ENCODE data around the gene ZGRF1.
A peak's percentile ranks its signal among the peaks of the same experiment; 100 is the strongest.
"Not testable (repeated sequence)": the region's sequence is repeated elsewhere in the genome, so short reads cannot be mapped to it uniquely, and the experiment has no call there.

Gene ZGRF1, protein sequence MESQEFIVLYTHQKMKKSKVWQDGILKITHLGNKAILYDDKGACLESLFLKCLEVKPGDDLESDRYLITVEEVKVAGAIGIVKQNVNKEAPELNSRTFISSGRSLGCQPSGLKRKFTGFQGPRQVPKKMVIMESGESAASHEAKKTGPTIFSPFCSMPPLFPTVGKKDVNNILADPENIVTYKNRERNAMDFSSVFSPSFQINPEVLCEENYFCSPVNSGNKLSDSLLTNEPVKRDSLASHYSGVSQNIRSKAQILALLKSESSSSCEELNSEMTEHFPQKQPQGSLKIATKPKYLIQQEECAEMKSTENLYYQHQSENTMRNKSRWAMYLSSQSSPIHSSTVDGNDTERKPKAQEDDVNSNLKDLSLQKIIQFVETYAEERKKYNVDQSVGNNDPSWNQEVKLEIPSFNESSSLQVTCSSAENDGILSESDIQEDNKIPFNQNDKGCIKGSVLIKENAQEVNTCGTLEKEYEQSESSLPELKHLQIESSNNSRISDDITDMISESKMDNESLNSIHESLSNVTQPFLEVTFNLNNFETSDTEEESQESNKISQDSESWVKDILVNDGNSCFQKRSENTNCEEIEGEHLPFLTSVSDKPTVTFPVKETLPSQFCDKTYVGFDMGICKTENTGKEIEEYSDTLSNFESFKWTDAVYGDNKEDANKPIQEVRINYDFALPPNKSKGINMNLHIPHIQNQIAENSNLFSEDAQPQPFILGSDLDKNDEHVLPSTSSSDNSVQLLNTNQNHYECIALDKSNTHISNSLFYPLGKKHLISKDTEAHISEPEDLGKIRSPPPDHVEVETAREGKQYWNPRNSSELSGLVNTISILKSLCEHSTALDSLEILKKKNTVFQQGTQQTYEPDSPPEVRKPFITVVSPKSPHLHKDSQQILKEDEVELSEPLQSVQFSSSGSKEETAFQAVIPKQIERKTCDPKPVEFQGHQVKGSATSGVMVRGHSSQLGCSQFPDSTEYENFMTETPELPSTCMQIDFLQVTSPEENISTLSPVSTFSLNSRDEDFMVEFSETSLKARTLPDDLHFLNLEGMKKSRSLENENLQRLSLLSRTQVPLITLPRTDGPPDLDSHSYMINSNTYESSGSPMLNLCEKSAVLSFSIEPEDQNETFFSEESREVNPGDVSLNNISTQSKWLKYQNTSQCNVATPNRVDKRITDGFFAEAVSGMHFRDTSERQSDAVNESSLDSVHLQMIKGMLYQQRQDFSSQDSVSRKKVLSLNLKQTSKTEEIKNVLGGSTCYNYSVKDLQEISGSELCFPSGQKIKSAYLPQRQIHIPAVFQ (N-terminal part only)

GRCh38 chr4:112636688-112637551 is at the start of gene ZGRF1, which contains the start of gene LARP7:
Gene ZGRF1 (minus strand): TSS chr4:112636909. CDS start chr4:112633176, 3,733 bp downstream.
Gene LARP7 (plus strand): TSS chr4:112637143. CDS start chr4:112644670, 7,527 bp downstream.
- DNase-seq, result peak; percentile 97

DNA sequence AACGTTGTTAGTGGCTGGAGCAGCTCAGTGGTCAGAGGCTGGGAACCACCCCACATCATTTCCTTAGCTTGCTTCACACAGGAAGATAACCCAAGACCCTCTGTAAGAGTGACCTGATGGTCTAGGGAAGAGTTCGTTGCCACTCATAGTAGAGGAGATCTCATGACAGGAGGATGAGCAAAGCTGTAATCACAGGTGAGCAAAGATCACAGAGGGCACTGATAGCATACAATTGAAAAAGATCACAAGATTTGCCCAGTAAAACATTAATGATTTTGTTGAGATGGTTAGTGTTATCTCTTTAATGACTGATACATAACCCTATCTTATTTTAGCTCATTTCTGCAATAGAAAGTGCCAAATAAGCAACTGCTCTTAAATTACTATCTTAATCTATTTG is 44.3 kb upstream of the ZGRF1 start:
- no peak for DNase-seq

DNA sequence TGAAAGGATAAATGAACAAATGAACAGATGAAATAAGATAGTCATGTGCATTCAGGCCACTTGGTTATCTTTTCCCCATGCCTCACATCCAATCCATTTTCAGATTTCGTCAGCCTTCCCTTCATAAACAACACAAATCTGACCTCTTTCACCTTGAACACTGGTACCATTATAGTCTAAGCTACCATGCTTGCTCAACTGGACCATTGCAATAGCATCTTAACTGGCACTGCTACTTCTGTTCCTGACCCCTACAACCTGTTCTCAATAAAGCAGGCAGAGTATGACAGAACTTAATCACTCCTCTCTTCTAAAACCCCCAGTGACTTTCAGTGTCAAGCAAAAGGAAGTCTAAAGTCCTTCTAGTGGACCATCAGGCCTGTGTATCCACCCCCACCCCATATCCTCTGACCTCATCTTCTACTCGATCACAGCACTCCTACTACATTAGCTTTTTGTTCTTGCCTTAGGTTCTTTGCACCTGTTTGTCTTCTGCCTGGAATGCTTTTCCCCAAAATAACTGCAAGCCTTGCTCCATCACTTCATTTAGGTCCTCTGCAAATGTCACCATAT is 40.9 kb upstream of the ZGRF1 start:
- DNase-seq, result no peak

DNA sequence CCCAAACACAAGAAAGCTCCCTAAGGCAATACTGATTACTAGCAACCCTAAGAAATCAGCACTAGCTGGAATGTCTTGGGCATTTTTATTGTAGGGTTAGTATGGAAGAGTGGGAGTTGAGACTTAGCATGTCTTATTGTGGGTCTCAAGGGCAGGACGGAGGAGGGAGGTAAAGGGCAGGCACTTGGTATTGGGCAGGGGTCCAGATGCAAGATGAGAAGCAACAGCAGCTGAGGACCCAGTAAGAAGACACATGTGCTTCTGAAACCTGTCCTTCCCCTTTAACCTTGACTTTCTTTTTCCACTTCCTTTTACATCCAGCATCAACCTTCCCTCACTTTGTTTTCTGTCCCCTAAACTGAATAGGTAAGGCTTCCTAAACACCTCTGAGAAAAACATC is 37.7 kb upstream of the ZGRF1 start:
- no peak for DNase-seq

GRCh38 chr4:112673686-112674085 is 37.0 kb upstream of the ZGRF1 start:
- DNase-seq, result no peak

DNA sequence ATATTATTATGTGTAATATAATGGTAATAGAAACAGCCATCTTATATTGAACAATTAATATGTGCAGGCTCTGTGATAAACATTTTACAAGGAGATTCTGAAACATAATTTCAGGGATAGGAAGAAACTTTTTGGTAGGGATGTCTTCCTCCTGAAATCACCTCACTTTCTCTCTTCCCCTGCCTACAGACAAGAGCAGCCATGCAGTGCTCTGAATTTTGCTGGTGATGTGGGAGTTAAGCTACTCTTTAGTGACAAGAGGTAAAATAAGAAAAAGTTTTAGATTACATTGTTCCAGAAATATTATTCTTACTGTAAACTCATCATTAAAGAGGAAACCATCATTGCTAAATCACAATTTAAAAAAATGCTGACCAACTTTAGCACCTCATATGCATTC is 36.4 kb upstream of the ZGRF1 start:
- DNase-seq, result no peak

GRCh38 chr4:112668131-112668530 is 31.4 kb upstream of the ZGRF1 start:
- DNase-seq, result no peak

DNA sequence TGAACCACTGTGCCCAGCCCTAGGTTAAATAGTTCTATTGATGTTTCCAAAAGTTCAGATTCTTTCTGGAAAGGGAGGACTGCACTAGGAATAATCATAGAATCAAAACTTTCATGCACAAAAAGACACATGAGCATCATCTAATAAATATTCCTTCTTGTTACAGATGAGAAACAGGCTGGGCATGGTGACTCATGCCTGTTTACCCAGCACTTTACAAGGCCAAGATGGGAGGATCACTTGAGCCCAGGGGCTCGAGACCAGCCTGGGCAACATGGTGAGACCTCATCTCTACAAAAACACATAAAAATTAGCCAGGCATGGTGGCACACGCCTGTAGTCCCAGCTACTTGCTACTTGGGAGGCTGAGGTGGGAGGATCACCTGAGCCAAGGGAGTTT is 27.9 kb upstream of the ZGRF1 start:
- DNase-seq, result no peak

DNA sequence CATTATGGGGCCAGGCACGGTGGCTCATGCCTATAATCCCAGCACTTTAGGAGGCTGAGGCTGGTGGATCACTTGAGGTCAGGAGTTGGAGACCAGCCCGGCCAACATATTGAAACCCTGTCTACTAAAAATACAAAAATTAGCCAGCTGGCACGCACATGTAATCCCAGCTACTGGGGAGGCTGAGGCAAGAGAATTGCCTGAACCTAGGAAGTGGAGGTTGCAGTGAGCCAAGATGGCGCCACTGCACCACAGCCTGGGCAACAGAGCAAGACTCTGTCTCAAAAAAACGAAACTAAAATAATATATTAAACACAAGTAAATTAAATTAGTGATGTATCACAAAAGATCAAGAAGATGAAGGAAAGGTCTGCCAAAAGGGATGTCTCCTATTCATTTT is 19.4 kb upstream of the ZGRF1 start:
- DNase-seq, result not testable (repeated sequence)

GRCh38 chr4:112655270-112655669 is 18.6 kb upstream of the ZGRF1 start:
- DNase-seq, result no peak

DNA sequence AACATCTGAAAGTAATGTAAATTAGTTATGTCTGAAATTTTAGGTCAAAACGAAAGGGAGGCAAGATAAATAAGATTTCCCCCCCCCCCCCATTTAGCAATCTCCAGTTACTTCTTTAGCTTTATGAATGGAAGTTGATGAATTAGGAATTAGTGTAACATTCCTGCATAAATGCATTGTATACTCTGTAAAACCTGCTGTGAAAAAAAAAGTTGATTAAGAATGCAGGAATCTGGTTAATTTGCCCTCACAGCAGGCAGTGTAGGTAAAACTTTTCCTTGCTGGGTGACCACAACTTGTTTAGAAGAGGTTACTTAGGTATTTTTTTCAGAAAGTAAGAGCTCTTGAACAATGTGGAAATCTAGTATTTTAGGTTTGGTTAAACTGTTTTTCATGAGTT is 15.5 kb upstream of the ZGRF1 start:
- no peak for DNase-seq

GRCh38 chr4:112651641-112652040 is 14.9 kb upstream of the ZGRF1 start:
- DNase-seq, result no peak

DNA sequence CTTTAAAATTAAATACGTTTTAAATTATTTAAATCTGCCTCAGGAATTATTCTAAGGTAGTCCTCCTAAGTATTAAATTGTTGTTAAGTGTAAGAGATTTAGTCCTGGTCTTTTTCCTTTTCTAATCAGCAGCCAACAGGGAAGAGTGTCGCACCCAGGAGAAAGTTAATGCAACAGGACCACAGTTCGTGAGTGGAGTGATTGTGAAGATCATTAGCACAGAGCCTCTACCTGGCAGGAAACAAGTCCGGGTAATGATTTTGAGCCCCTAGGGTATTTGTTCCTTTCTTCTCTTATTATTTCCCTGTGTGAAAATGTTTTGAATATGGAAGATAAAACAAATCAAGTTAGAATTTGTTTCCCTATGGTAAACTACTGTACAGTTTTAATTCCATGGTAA is 13.6 kb upstream of the ZGRF1 start:
- no peak for DNase-seq

DNA sequence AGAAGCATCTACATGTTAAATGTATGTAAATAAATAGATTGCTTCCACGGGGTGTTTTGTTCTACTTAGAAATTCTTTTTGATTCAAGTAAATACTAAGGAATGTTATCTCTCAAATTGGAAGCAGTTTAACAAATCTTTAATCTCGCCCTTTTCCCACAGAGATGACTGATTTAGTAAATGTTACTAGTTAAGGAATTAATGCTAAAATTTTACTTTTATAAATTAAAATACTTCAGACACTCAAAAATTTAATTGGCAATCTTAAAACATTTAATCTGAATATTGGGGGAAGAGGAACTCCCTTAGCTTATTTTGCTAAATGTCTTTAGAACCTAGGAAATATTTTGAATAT is 12.3 kb upstream of the ZGRF1 start:
- no peak for DNase-seq

DNA sequence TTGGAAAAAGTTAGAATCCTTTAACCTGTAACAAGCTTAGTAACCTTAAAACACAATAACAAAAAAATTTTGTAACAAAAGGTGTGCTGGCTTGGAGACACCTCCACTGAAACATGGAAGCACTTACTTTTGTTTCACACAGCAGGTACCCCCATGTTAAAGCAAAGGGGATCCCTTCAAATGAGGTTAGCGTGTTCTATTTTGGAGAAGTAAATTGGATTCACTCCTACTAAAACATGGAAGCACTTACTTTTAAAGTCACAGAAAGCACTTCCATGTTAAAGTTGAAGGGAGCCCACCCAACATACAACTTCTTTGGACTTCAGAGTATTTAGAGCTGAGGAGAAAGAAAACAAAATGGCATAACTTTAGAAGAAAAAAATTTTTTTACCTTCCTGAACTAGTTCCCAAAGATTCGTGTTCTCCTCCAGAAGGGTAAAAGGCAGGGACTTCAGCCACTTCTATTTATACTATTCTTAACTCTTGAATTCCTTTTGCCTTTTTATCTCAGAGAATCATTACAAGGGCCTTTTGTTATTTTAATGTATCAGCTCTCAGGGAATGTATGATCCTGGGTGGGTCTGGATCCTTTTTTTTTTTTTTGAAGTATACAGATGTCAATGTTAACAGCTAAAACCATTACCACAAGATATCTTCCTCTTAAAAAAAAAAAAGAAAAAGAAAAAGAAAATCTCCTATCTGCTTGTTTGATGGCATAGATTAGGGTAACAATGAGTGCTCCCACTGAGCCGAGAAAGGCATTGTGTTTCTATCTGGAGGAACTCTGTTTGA is 11.8 kb upstream of the ZGRF1 start:
- no peak for DNase-seq

GRCh38 chr4:112647785-112648184 is 11.1 kb upstream of the ZGRF1 start:
- DNase-seq, result no peak

- DNase-seq, result no peak
These were observed 10.2 kb upstream of the ZGRF1 start for GRCh38 chr4:112646632-112647537.

GRCh38 chr4:112645541-112646329 is 9.0 kb upstream of the ZGRF1 start:
- no peak for DNase-seq

Measured in stimulated activated CD4-positive, alpha-beta T cell treated with anti-CD3 and anti-CD28 coated beads, Interleukin-4, amount 100 ng/mL, for 24 hours (primary cell).